Measurements from ENCODE around the gene HPS4. TPM values are rescaled to one million over a fixed set of nuclear protein-coding genes. Genes with fewer than 3 reads are reported as not detected.
A peak's percentile ranks its signal among the peaks of the same experiment; 100 is the strongest.

The HPS4 gene
- total and polyA plus RNA-seq, 2 experiments from 2014 or later = 16.2 to 27.1 TPM

- Histone ChIP-seq H3K4me2 (ENCODE audit: unreplicated experiment) (no peak overlapping the region), H3K9me3 (ENCODE audit: low read depth) (no peaks in the 10 kb centered on the region), H2AFZ (no peak overlapping the region), H3K27ac (no peak overlapping the region), H3K4me1 (ENCODE audit: insufficient read depth) (peaks cover 16% of the 10 kb centered on the region), H3K27me3 (replicated peaks; ENCODE audit: insufficient read depth) (no peaks in the 10 kb centered on the region), H4K20me1 (ENCODE audit: insufficient read depth) (no peaks in the 10 kb centered on the region), H3F3A (ENCODE audit: insufficient read depth) (0 out of 2 replicates have a peak, but pooled peaks cover 6% of the 10 kb centered on the region), H3K9ac (no peak overlapping the region), H3K79me2 (ENCODE audit: insufficient read depth) (peaks cover 44% of the 10 kb centered on the region), H3K4me3 (no peak overlapping the region), H3K36me3 (ENCODE audit: low read depth) (peaks cover 10% of the 10 kb centered on the region; the same call in 1 of the 2 replicates), H3K9me2 (ENCODE audit: insufficient read depth) (no peaks in the 10 kb centered on the region)
- TF ChIP-seq EZH2phosphoT487 (IDR thresholded peaks at IDR 0.05; ENCODE audit: insufficient read depth, low read depth) (no peak), EZH2 (IDR thresholded peaks at IDR 0.05; ENCODE audit: insufficient read depth, poor library complexity, severe bottlenecking) (no peak)
- in situ Hi-C loops (cut with MboI) = loop anchor here (10.0 kb wide), 1 partner anchor 120 kb away; no protein-coding TSS in a partner anchor
- 86 to 88% methylated on average over 12 of the region's 12 CpGs for whole genome bisulfite sequencing, 2 experiments (ENCODE audit: low coverage in 1 of 2, low lambda C conversion rate in 2 of 2, missing lambda C conversion rate in 2 of 2)
- no peak for DNase-seq
These were observed 31.0 kb upstream of the HPS4 start for GRCh38 chr22:26514419-26515161.

GRCh38 chr22:26513838-26514237, 30.3 kb upstream of the HPS4 start:
- DNase-seq = no peak
- H3K27me3 ChIP-seq (replicated peaks; ENCODE audit: insufficient read depth) = no peaks in the 10 kb centered on the region
- H3K4me1 ChIP-seq (ENCODE audit: insufficient read depth) = peaks cover 16% of the 10 kb centered on the region
- peak overlapping the region; percentile 96; the same call in 1 of the 2 replicates for H3K4me3 ChIP-seq
- H4K20me1 ChIP-seq (ENCODE audit: insufficient read depth) = no peaks in the 10 kb centered on the region
- 58 to 62% methylated on average over 1 of the region's 1 CpG for WGBS, 2 experiments (ENCODE audit: low coverage in 1 of 2, low lambda C conversion rate in 2 of 2, missing lambda C conversion rate in 2 of 2)
- TF ChIP-seq EZH2 (IDR thresholded peaks at IDR 0.05; ENCODE audit: insufficient read depth, poor library complexity, severe bottlenecking) = no peak
- TF ChIP-seq EZH2phosphoT487 (IDR thresholded peaks at IDR 0.05; ENCODE audit: insufficient read depth, low read depth) = no peak
- peaks cover 48% of the 10 kb centered on the region for H3K79me2 ChIP-seq (ENCODE audit: insufficient read depth)
- H3K9ac ChIP-seq = peak overlapping the region; percentile 92; the same call in 1 of the 2 replicates
- no peaks in the 10 kb centered on the region for H3K9me2 ChIP-seq (ENCODE audit: insufficient read depth)
- 0 out of 2 replicates have a peak, but pooled peaks cover 6% of the 10 kb centered on the region for H3F3A ChIP-seq (ENCODE audit: insufficient read depth)
- peaks cover 10% of the 10 kb centered on the region; the same call in 1 of the 2 replicates for H3K36me3 ChIP-seq (ENCODE audit: low read depth)
- peak overlapping the region; percentile 93 for H3K4me2 ChIP-seq (ENCODE audit: unreplicated experiment)
- H3K27ac ChIP-seq = no peak overlapping the region
- no peak overlapping the region for H2AFZ ChIP-seq
- H3K9me3 ChIP-seq (ENCODE audit: low read depth) = no peaks in the 10 kb centered on the region
- in situ Hi-C loops (cut with MboI) = loop anchor here (10.0 kb wide), 1 partner anchor 121 kb away; no protein-coding TSS in a partner anchor

- Histone ChIP-seq H3K4me2 (ENCODE audit: unreplicated experiment) (peak within 1 kb of the TSS; percentile 93), H2AFZ (peak within 1 kb of the TSS; percentile 93), H3K27ac (peak within 1 kb of the TSS; percentile 58), H3K9me2 (ENCODE audit: insufficient read depth) (no peaks in the 10 kb centered on the region), H3K36me3 (ENCODE audit: low read depth) (peaks cover 22% of the 10 kb centered on the region), H3K9ac (peak within 1 kb of the TSS; percentile 92), H3K79me2 (ENCODE audit: insufficient read depth) (peaks cover 51% of the 10 kb centered on the region), H3K4me3 (peak within 1 kb of the TSS; percentile 96), H4K20me1 (ENCODE audit: insufficient read depth) (no peaks in the 10 kb centered on the region), H3K27me3 (replicated peaks; ENCODE audit: insufficient read depth) (no peaks in the 10 kb centered on the region), H3F3A (ENCODE audit: insufficient read depth) (no peaks in the 10 kb centered on the region), H3K4me1 (ENCODE audit: insufficient read depth) (peaks cover 16% of the 10 kb centered on the region), H3K9me3 (ENCODE audit: low read depth) (no peaks in the 10 kb centered on the region)
- peak; percentile 97 for DNase-seq
- 1% methylated on average over 40 of the region's 40 CpGs for WGBS, 2 experiments (ENCODE audit: low coverage in 1 of 2, low lambda C conversion rate in 2 of 2, missing lambda C conversion rate in 2 of 2)
- in situ Hi-C loops (cut with MboI) = loop anchor here (10.0 kb wide), 1 partner anchor 123 kb away; no protein-coding TSS in a partner anchor
- TF ChIP-seq EZH2phosphoT487 (IDR thresholded peaks at IDR 0.05; ENCODE audit: insufficient read depth, low read depth) (no peak), EZH2 (IDR thresholded peaks at IDR 0.05; ENCODE audit: insufficient read depth, poor library complexity, severe bottlenecking) (no peak)
These were observed 28.7 kb upstream of the HPS4 start, which contains the start of gene TFIP11 for GRCh38 chr22:26512149-26512793. Gene TFIP11 (minus strand): TSS chr22:26512473. CDS start chr22:26510272, 2,201 bp downstream.

DNA sequence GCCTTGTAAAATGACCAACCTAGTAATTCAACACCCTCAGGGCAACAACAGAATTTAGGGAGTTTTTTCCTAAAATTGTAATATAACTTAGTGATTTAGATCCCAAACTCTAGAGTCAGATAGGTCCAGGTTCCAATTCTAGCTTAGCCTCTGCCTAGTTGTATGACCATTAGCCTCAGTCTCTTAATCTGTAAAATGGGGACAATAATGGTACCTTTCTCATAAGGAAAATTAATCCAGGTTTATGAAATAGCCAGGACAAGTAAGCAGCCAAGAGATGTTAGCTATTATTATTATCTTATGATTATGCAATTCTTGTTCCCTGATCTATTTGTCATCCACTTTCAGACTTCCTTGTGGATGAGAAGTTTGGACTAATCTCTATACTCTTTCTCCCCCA, 24.6 kb upstream of the HPS4 start:
- no peaks in the 10 kb centered on the region for H3K9me2 ChIP-seq (ENCODE audit: insufficient read depth)
- DNase-seq = no peak
- peaks cover 12% of the 10 kb centered on the region for H3K4me1 ChIP-seq (ENCODE audit: insufficient read depth)
- H3K27ac ChIP-seq = no peak overlapping the region
- peaks cover 53% of the 10 kb centered on the region for H3K36me3 ChIP-seq (ENCODE audit: low read depth)
- no peaks in the 10 kb centered on the region for H3K27me3 ChIP-seq (replicated peaks; ENCODE audit: insufficient read depth)
- no peak overlapping the region for H3K9ac ChIP-seq
- no peaks in the 10 kb centered on the region for H3K9me3 ChIP-seq (ENCODE audit: low read depth)
- no peak overlapping the region for H2AFZ ChIP-seq
- H3F3A ChIP-seq (ENCODE audit: insufficient read depth) = no peaks in the 10 kb centered on the region
- TF ChIP-seq EZH2 (IDR thresholded peaks at IDR 0.05; ENCODE audit: insufficient read depth, poor library complexity, severe bottlenecking) = no peak
- no peak for TF ChIP-seq EZH2phosphoT487 (IDR thresholded peaks at IDR 0.05; ENCODE audit: insufficient read depth, low read depth)
- in situ Hi-C loops (cut with MboI) = no loop called here
- no peak overlapping the region for H3K4me2 ChIP-seq (ENCODE audit: unreplicated experiment)
- H3K4me3 ChIP-seq = no peak overlapping the region
- H4K20me1 ChIP-seq (ENCODE audit: insufficient read depth) = no peaks in the 10 kb centered on the region
- peaks cover 41% of the 10 kb centered on the region for H3K79me2 ChIP-seq (ENCODE audit: insufficient read depth)
